T-helper 17 cell (primary cell): ENCODE measurements around the gene AKAP13. TPM values are rescaled to one million over a fixed set of nuclear protein-coding genes. Genes with fewer than 3 reads are reported as not detected.
A peak's percentile ranks its signal among the peaks of the same experiment; 100 is the strongest.

Experiments used
- ATAC-seq: fragments of 150-1000 bp; cut with Tn5 transposase; 2 replicates; pipeline ENCODE4 v1.10.0; 2021; ENCODE audit warnings: mild to moderate bottlenecking, moderate library complexity
- DNase-seq, 3 donors: peaks; one replicate each; pipeline versions ENCODE4 v3.0.0 to v3.0.0-alpha.2; 2020 to 2021
- H3K9me3 ChIP-seq: one replicate; pipeline ENCODE4 v1.7.0; 2013; ENCODE audit warnings: low read length, mild to moderate bottlenecking; ENCODE audit not compliant: control insufficient read depth, poor library complexity, severe bottlenecking
- H3K27ac Mint-ChIP-seq: one replicate; pipeline ENCODE4 v1.8.0; 2022; ENCODE audit warnings: mild to moderate bottlenecking, moderate library complexity, mixed read lengths
- H3K27me3 Mint-ChIP-seq: one replicate; pipeline ENCODE4 v1.8.0; 2022; ENCODE audit warnings: mixed read lengths
- H3K36me3 Mint-ChIP-seq: one replicate; pipeline ENCODE4 v1.8.0; 2022; ENCODE audit warnings: low read depth, mixed read lengths
- H3K4me1 Mint-ChIP-seq: one replicate; pipeline ENCODE4 v1.8.0; 2022; ENCODE audit warnings: mild to moderate bottlenecking, mixed read lengths
- H3K4me3 Mint-ChIP-seq: one replicate; pipeline ENCODE4 v1.8.0; 2022; ENCODE audit warnings: mild to moderate bottlenecking, moderate library complexity, mixed read lengths
- total RNA-seq, 4 donors: library from RNA in 2 of 4; stranded (reverse) in 2 of 4; gene quantifications; one replicate each; pipeline ENCODE4 v1.2.3 and lab custom pipeline; 2022 to 2026

AKAP13 gene
- total RNA-seq, 2 donors from 2014 or later: 426 to 437 TPM

- Mint-ChIP-seq H3K4me3 (no peak overlapping the region), H3K27ac (peak overlapping the region; percentile 93), H3K4me1 (peaks cover 78% of the 10 kb centered on the region), H3K36me3 (peaks cover 2% of the 10 kb centered on the region), H3K27me3 (no peaks in the 10 kb centered on the region)
- ATAC-seq (no peak), DNase-seq (no peak)
- no peaks in the 10 kb centered on the region for H3K9me3 ChIP-seq
These were observed 120.3 kb downstream of the AKAP13 start for GRCh38 chr15:85500729-85501128.

GRCh38 chr15:85501574-85501973 is 121.2 kb downstream of the AKAP13 start:
- H3K4me3 Mint-ChIP-seq: peak overlapping the region; percentile 76
- DNase-seq (no peak), ATAC-seq (no peak)
- H3K27me3 Mint-ChIP-seq: no peaks in the 10 kb centered on the region
- H3K9me3 ChIP-seq: no peaks in the 10 kb centered on the region
- peak overlapping the region; percentile 93 for H3K27ac Mint-ChIP-seq
- peaks cover 2% of the 10 kb centered on the region for H3K36me3 Mint-ChIP-seq
- H3K4me1 Mint-ChIP-seq: peaks cover 74% of the 10 kb centered on the region

DNA sequence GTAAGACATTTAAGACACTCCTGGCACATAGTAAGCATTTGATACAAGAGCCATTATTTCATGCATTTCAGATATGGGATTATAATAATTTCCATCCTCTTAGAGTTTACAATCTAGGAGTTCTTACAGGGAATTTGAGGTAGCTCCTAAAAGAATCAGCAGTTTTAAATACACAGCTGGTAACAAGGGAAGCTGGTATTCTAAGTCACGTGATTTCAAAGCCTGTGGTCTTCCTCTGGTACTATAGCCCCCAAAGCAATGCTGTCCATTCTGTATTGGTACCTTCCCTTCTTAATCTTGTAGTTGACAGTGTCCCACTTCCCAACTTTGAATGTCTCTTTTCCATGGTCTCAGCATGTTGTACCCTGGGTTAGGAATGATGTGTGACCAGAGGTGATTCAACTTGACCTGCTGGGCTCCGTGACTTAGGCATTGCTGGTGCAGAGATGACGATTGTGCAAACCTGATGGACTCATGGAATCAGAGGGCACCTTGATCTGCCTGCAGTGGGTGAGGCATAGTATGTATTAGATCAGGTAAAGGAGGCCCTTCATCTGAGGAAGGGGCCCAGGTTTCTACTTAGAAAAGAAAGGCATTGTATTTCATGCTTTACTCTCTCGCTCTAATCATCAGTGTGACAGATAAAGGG is 122.9 kb downstream of the AKAP13 start:
- Mint-ChIP-seq H3K27ac (peak overlapping the region; percentile 93), H3K27me3 (no peaks in the 10 kb centered on the region), H3K4me1 (peaks cover 68% of the 10 kb centered on the region), H3K4me3 (peak overlapping the region; percentile 70), H3K36me3 (peaks cover 2% of the 10 kb centered on the region)
- ATAC-seq: no peak
- no peak for DNase-seq
- H3K9me3 ChIP-seq: no peaks in the 10 kb centered on the region

- ATAC-seq (peak; percentile 49), DNase-seq (peak in 1 of 3 donors; percentile 35)
- peak overlapping the region; percentile 93 for H3K27ac Mint-ChIP-seq
- H3K4me3 Mint-ChIP-seq: no peak overlapping the region
- H3K36me3 Mint-ChIP-seq: no peaks in the 10 kb centered on the region
- peaks cover 60% of the 10 kb centered on the region for H3K4me1 Mint-ChIP-seq
- H3K27me3 Mint-ChIP-seq: no peaks in the 10 kb centered on the region
- no peaks in the 10 kb centered on the region for H3K9me3 ChIP-seq
These were observed 124.6 kb downstream of the AKAP13 start for GRCh38 chr15:85504749-85505676.

- no peaks in the 10 kb centered on the region for H3K9me3 ChIP-seq
- no peaks in the 10 kb centered on the region for H3K27me3 Mint-ChIP-seq
- no peak overlapping the region for H3K27ac Mint-ChIP-seq
- DNase-seq: no peak
- ATAC-seq: no peak
- no peak overlapping the region for H3K4me3 Mint-ChIP-seq
- H3K4me1 Mint-ChIP-seq: peaks cover 54% of the 10 kb centered on the region
- H3K36me3 Mint-ChIP-seq: peaks cover 3% of the 10 kb centered on the region
These were observed 126.7 kb downstream of the AKAP13 start for GRCh38 chr15:85507114-85507513.

DNA sequence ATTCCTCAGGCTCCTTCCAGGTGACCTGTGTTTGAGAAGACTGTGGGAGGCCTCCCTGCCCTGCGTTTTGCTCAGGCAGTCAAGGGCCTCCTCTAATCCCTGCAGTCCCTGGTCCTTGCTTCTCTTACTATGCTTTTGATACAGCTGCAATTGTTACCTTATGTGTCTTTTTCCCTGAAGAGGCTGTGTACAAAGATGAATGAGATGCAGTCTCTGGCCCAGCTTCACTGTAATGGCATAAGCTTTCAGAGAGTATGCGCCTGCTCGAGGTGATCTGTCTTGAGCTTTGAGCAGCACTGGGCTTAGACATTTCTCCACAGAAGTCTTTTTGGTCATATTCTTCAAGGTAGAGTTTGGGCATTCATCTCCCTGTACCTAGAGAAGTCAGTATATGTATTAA is 129.6 kb downstream of the AKAP13 start:
- ATAC-seq (no peak), DNase-seq (no peak)
- Mint-ChIP-seq H3K4me1 (peaks cover 51% of the 10 kb centered on the region), H3K27me3 (no peaks in the 10 kb centered on the region), H3K36me3 (peaks cover 5% of the 10 kb centered on the region), H3K4me3 (no peak overlapping the region), H3K27ac (no peak overlapping the region)
- H3K9me3 ChIP-seq: no peaks in the 10 kb centered on the region

- H3K36me3 Mint-ChIP-seq: peaks cover 6% of the 10 kb centered on the region
- H3K27ac Mint-ChIP-seq: no peak overlapping the region
- H3K4me3 Mint-ChIP-seq: no peak overlapping the region
- no peaks in the 10 kb centered on the region for H3K27me3 Mint-ChIP-seq
- no peaks in the 10 kb centered on the region for H3K9me3 ChIP-seq
- DNase-seq: no peak
- ATAC-seq: no peak
- peaks cover 53% of the 10 kb centered on the region for H3K4me1 Mint-ChIP-seq
These were observed 134.0 kb downstream of the AKAP13 start for GRCh38 chr15:85514413-85514812.

GRCh38 chr15:85515212-85515611 is 134.8 kb downstream of the AKAP13 start:
- no peaks in the 10 kb centered on the region for H3K27me3 Mint-ChIP-seq
- ATAC-seq: no peak
- H3K36me3 Mint-ChIP-seq: peaks cover 6% of the 10 kb centered on the region
- DNase-seq: no peak
- H3K27ac Mint-ChIP-seq: peak overlapping the region; percentile 57
- H3K4me3 Mint-ChIP-seq: no peak overlapping the region
- peaks cover 49% of the 10 kb centered on the region for H3K4me1 Mint-ChIP-seq
- H3K9me3 ChIP-seq: no peaks in the 10 kb centered on the region

DNA sequence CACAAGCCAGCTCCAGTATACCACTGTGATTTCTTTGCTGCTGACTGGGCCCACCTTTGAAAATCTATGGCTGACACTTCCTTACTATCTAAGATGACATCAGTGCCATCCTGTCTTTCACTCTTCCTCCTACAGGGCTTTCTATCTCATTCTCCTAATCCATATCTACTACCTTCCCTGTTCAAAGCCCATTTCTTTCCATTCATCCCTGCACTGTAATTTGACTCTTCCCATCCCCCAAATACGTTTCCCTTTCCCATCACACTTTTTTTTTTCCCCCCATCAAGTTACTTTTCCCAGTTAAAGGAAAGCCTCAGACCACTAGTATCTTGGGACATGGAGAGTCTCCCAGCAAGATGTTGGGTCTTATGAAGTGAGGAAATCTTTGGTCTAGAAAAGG is 136.7 kb downstream of the AKAP13 start:
- H3K36me3 Mint-ChIP-seq: peaks cover 6% of the 10 kb centered on the region
- ATAC-seq: no peak
- peak overlapping the region; percentile 54 for H3K27ac Mint-ChIP-seq
- peak overlapping the region; percentile 68 for H3K4me3 Mint-ChIP-seq
- no peaks in the 10 kb centered on the region for H3K27me3 Mint-ChIP-seq
- no peak for DNase-seq
- H3K4me1 Mint-ChIP-seq: peaks cover 47% of the 10 kb centered on the region
- H3K9me3 ChIP-seq: no peaks in the 10 kb centered on the region

- Mint-ChIP-seq H3K4me3 (no peak overlapping the region), H3K27ac (no peak overlapping the region), H3K4me1 (peaks cover 45% of the 10 kb centered on the region), H3K27me3 (no peaks in the 10 kb centered on the region), H3K36me3 (peaks cover 6% of the 10 kb centered on the region)
- ATAC-seq: no peak
- H3K9me3 ChIP-seq: no peaks in the 10 kb centered on the region
- no peak for DNase-seq
These were observed 138.8 kb downstream of the AKAP13 start for GRCh38 chr15:85518979-85519761.

- H3K4me3 Mint-ChIP-seq: no peak overlapping the region
- peak overlapping the region; percentile 72 for H3K27ac Mint-ChIP-seq
- H3K9me3 ChIP-seq: no peaks in the 10 kb centered on the region
- H3K36me3 Mint-ChIP-seq: peaks cover 6% of the 10 kb centered on the region
- H3K4me1 Mint-ChIP-seq: peaks cover 41% of the 10 kb centered on the region
- ATAC-seq (no peak), DNase-seq (no peak)
- no peaks in the 10 kb centered on the region for H3K27me3 Mint-ChIP-seq
These were observed 140.2 kb downstream of the AKAP13 start for GRCh38 chr15:85520650-85521049.

DNA sequence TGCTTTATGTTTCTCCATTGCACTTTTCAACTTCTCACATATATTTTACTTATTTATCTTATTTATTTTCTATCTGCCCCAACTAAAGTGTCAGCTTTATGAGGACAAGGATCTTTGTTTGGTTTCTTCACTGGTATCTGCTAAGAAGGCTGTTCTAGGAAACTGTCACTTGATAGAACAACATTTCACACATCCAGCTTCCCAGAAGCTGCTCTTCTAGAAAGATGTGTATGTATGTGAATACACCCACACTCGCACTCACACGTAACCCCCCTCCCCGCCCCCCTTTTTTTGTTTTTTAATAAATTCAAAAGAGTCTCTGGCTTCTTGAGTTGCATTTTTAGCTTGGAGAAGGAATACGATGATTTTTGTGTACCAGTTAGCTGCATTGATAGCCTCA is 143.1 kb downstream of the AKAP13 start:
- H3K27ac Mint-ChIP-seq: peak overlapping the region; percentile 32
- no peaks in the 10 kb centered on the region for H3K27me3 Mint-ChIP-seq
- no peak for DNase-seq

DNA sequence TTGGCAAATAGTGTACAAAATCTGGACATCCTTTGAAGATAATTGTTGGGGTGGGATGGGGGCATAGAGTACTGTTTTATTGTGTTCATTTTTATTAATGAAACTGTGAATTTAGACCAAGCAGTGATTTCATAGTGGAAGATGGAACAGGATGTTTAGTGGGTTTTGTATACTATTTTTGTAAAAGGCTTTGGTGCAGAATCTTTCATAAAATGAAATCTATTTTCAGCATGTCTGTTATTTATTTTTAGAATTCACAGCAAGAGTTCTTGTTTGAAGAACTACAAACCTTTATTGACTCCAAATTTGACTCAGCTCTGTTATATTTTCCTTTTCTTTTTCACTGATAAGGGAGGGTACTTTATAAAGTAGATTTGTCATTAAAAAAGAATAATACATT is 145.4 kb downstream of the AKAP13 start:
- Mint-ChIP-seq H3K4me1 (peaks cover 35% of the 10 kb centered on the region), H3K4me3 (no peak overlapping the region), H3K27ac (peak overlapping the region; percentile 51), H3K36me3 (peaks cover 9% of the 10 kb centered on the region), H3K27me3 (no peaks in the 10 kb centered on the region)
- ATAC-seq: no peak
- DNase-seq: no peak
- no peaks in the 10 kb centered on the region for H3K9me3 ChIP-seq

More for the DNA sequence above, 143.1 kb downstream of the AKAP13 start:
- H3K36me3 Mint-ChIP-seq: peaks cover 5% of the 10 kb centered on the region
- peaks cover 34% of the 10 kb centered on the region for H3K4me1 Mint-ChIP-seq
- no peak overlapping the region for H3K4me3 Mint-ChIP-seq
- no peaks in the 10 kb centered on the region for H3K9me3 ChIP-seq
- ATAC-seq: no peak
